Dendritic cell treated with granulocyte-macrophage colony-stimulating factor and Interleukin-4, amounts not matched to agents 40 ng/mL and 50 ng/mL, for 4 days (primary cell): Measurements from ENCODE around the gene FAM241A.
A peak's percentile ranks its signal among the peaks of the same experiment; 100 is the strongest.
"Not testable (repeated sequence)": the region's sequence is repeated elsewhere in the genome, so short reads cannot be mapped to it uniquely, and the experiment has no call there.

Experiments used
- H3K27ac Mint-ChIP-seq: one replicate; pipeline ENCODE4 v1.8.0; 2022; ENCODE audit warnings: mild to moderate bottlenecking, mixed read lengths
- H3K27me3 Mint-ChIP-seq: one replicate; pipeline ENCODE4 v1.8.0; 2022; ENCODE audit warnings: mild to moderate bottlenecking, mixed read lengths
- H3K36me3 Mint-ChIP-seq: one replicate; pipeline ENCODE4 v1.8.0; 2022; ENCODE audit warnings: low read depth, mixed read lengths
- H3K4me1 Mint-ChIP-seq: one replicate; pipeline ENCODE4 v1.8.0; 2022; ENCODE audit warnings: low read depth, mixed read lengths
- H3K4me3 Mint-ChIP-seq: one replicate; pipeline ENCODE4 v1.8.0; 2022; ENCODE audit warnings: mild to moderate bottlenecking, moderate library complexity, mixed read lengths
- H3K9me3 Mint-ChIP-seq: one replicate; pipeline ENCODE4 v1.8.0; 2022; ENCODE audit warnings: mixed read lengths
- intact Hi-C: fragments of 100-400 bp; cut with micrococcal nuclease; formaldehyde crosslinking; loops from one replicate; pipeline ENCODE4 v1.15.0; 2022

The FAM241A gene

GRCh38 chr4:112145326-112145789, at the start of gene FAM241A:
FAM241A (plus strand) TSS chr4:112145454; CDS start chr4:112145581, 127 bp downstream.
- intact Hi-C loops: loop anchor here (1.0 to 5.0 kb wide), 2 partner anchors 38 to 86 kb away; partner anchors contain the start of gene AP1AR
- Mint-ChIP-seq H3K27ac (peak within 1 kb of the TSS; percentile 85), H3K9me3 (no peaks in the 10 kb centered on the region), H3K36me3 (peaks cover 10% of the 10 kb centered on the region), H3K27me3 (no peaks in the 10 kb centered on the region), H3K4me1 (peaks cover 63% of the 10 kb centered on the region), H3K4me3 (peak within 1 kb of the TSS; percentile 86)

GRCh38 chr4:112098841-112099530, 46.3 kb upstream of the FAM241A start:
- H3K4me3 Mint-ChIP-seq: no peak overlapping the region
- no peak overlapping the region for H3K27ac Mint-ChIP-seq
- peaks cover 1% of the 10 kb centered on the region for H3K27me3 Mint-ChIP-seq
- intact Hi-C loops: loop anchor here (1.0 kb wide), 1 partner anchor 136 kb away; no protein-coding TSS in a partner anchor
- H3K9me3 Mint-ChIP-seq: no peaks in the 10 kb centered on the region
- H3K36me3 Mint-ChIP-seq: no peaks in the 10 kb centered on the region
- peaks cover 13% of the 10 kb centered on the region for H3K4me1 Mint-ChIP-seq

GRCh38 chr4:112099701-112100297, 45.5 kb upstream of the FAM241A start:
- H3K27ac Mint-ChIP-seq: no peak overlapping the region
- peaks cover 1% of the 10 kb centered on the region for H3K27me3 Mint-ChIP-seq
- no peak overlapping the region for H3K4me3 Mint-ChIP-seq
- H3K36me3 Mint-ChIP-seq: no peaks in the 10 kb centered on the region
- no peaks in the 10 kb centered on the region for H3K9me3 Mint-ChIP-seq
- H3K4me1 Mint-ChIP-seq: peaks cover 13% of the 10 kb centered on the region
- intact Hi-C loops: loop anchor here (1.0 to 10.0 kb wide), 2 partner anchors 136 to 425 kb away; no protein-coding TSS in a partner anchor

GRCh38 chr4:112102875-112103370, 42.3 kb upstream of the FAM241A start:
- peaks cover 1% of the 10 kb centered on the region for H3K27me3 Mint-ChIP-seq

GRCh38 chr4:112105201-112105969, 39.9 kb upstream of the FAM241A start:
- H3K4me3 Mint-ChIP-seq: no peak overlapping the region
- intact Hi-C loops: loop anchor here (5.0 to 10.0 kb wide), 2 partner anchors 42 to 419 kb away; partner anchors contain the start of gene FAM241A
- H3K27ac Mint-ChIP-seq: no peak overlapping the region

More at GRCh38 chr4:112102875-112103370, 42.3 kb upstream of the FAM241A start:
- Mint-ChIP-seq H3K9me3 (no peaks in the 10 kb centered on the region), H3K36me3 (no peaks in the 10 kb centered on the region), H3K27ac (no peak overlapping the region), H3K4me1 (peaks cover 13% of the 10 kb centered on the region), H3K4me3 (no peak overlapping the region)
- intact Hi-C loops: loop anchor here (10.0 kb wide), 1 partner anchor 422 kb away; no protein-coding TSS in a partner anchor

GRCh38 chr4:112109360-112110058, 35.7 kb upstream of the FAM241A start:
- H3K9me3 Mint-ChIP-seq: no peaks in the 10 kb centered on the region
- H3K27me3 Mint-ChIP-seq: no peaks in the 10 kb centered on the region
- no peaks in the 10 kb centered on the region for H3K36me3 Mint-ChIP-seq
- peaks cover 31% of the 10 kb centered on the region for H3K4me1 Mint-ChIP-seq
- intact Hi-C loops: loop anchor here (5.0 to 10.0 kb wide), 2 partner anchors 38 to 415 kb away; partner anchors contain the start of gene FAM241A
- H3K27ac Mint-ChIP-seq: peak overlapping the region; percentile 34
- H3K4me3 Mint-ChIP-seq: no peak overlapping the region

More at GRCh38 chr4:112105201-112105969, 39.9 kb upstream of the FAM241A start:
- Mint-ChIP-seq H3K9me3 (no peaks in the 10 kb centered on the region), H3K4me1 (peaks cover 16% of the 10 kb centered on the region), H3K36me3 (no peaks in the 10 kb centered on the region), H3K27me3 (no peaks in the 10 kb centered on the region)

- Mint-ChIP-seq H3K9me3 (no peaks in the 10 kb centered on the region), H3K4me3 (no peak overlapping the region), H3K36me3 (no peaks in the 10 kb centered on the region), H3K4me1 (peaks cover 31% of the 10 kb centered on the region), H3K27ac (peak overlapping the region; percentile 34), H3K27me3 (no peaks in the 10 kb centered on the region)
- intact Hi-C loops: no loop called here
Observed at GRCh38 chr4:112110059-112110425, 35.2 kb upstream of the FAM241A start.

GRCh38 chr4:112111306-112111705, 33.9 kb upstream of the FAM241A start:
- intact Hi-C loops: no loop called here

GRCh38 chr4:112112095-112112494, 33.2 kb upstream of the FAM241A start:
- H3K9me3 Mint-ChIP-seq, H3K4me3 Mint-ChIP-seq, H3K27me3 Mint-ChIP-seq, H3K36me3 Mint-ChIP-seq, intact Hi-C loops, H3K27ac Mint-ChIP-seq: not testable (repeated sequence)
- H3K4me1 Mint-ChIP-seq: peaks cover 31% of the 10 kb centered on the region

More at GRCh38 chr4:112111306-112111705, 33.9 kb upstream of the FAM241A start:
- H3K27me3 Mint-ChIP-seq: no peaks in the 10 kb centered on the region
- H3K4me1 Mint-ChIP-seq: peaks cover 31% of the 10 kb centered on the region
- H3K27ac Mint-ChIP-seq: no peak overlapping the region
- H3K36me3 Mint-ChIP-seq: no peaks in the 10 kb centered on the region
- H3K9me3 Mint-ChIP-seq: no peaks in the 10 kb centered on the region
- no peak overlapping the region for H3K4me3 Mint-ChIP-seq

GRCh38 chr4:112112590-112113170, 32.6 kb upstream of the FAM241A start:
- Mint-ChIP-seq H3K27ac (peak overlapping the region; percentile 13), H3K36me3 (no peaks in the 10 kb centered on the region), H3K4me3 (no peak overlapping the region), H3K4me1 (peaks cover 31% of the 10 kb centered on the region), H3K9me3 (no peaks in the 10 kb centered on the region), H3K27me3 (no peaks in the 10 kb centered on the region)
- intact Hi-C loops: no loop called here

GRCh38 chr4:112113864-112114263, 31.4 kb upstream of the FAM241A start:
- Mint-ChIP-seq H3K27ac (no peak overlapping the region), H3K4me1 (peaks cover 31% of the 10 kb centered on the region), H3K36me3 (no peaks in the 10 kb centered on the region), H3K27me3 (no peaks in the 10 kb centered on the region), H3K9me3 (no peaks in the 10 kb centered on the region), H3K4me3 (no peak overlapping the region)
- intact Hi-C loops: no loop called here

GRCh38 chr4:112114452-112114851, 30.8 kb upstream of the FAM241A start:
- H3K4me3 Mint-ChIP-seq: no peak overlapping the region
- H3K4me1 Mint-ChIP-seq: peaks cover 30% of the 10 kb centered on the region
- no peaks in the 10 kb centered on the region for H3K27me3 Mint-ChIP-seq
- H3K27ac Mint-ChIP-seq: no peak overlapping the region
- intact Hi-C loops: no loop called here
- no peaks in the 10 kb centered on the region for H3K36me3 Mint-ChIP-seq
- peaks cover 2% of the 10 kb centered on the region for H3K9me3 Mint-ChIP-seq
